Activated naive CD8-positive, alpha-beta T cell treated with anti-CD3 and anti-CD28 coated beads, Interleukin-2, amount 50 U/mL, for 16 hours (primary cell): ENCODE results near the gene MYH14.

Experiments used
- DNase-seq: peaks from one replicate; pipeline ENCODE4 v3.0.0-alpha.2; 2020; ENCODE audit warnings: low read depth, low spot score

Gene MYH14

GRCh38 chr19:50257141-50257540, 53.7 kb downstream of the MYH14 start:
- DNase-seq = no peak

- no peak for DNase-seq
Measured at GRCh38 chr19:50258918-50259372, 55.5 kb downstream of the MYH14 start.

GRCh38 chr19:50261446-50261970, 58.1 kb downstream of the MYH14 start:
- DNase-seq = no peak

- DNase-seq = no peak
Measured at GRCh38 chr19:50263176-50263575, 59.8 kb downstream of the MYH14 start.

- DNase-seq = no peak
Measured at GRCh38 chr19:50264483-50265186, 61.2 kb downstream of the MYH14 start.

GRCh38 chr19:50266041-50266440, 62.6 kb downstream of the MYH14 start:
- no peak for DNase-seq

- DNase-seq = no peak
Measured at GRCh38 chr19:50266896-50267295, 63.5 kb downstream of the MYH14 start.

- no peak for DNase-seq
Measured at GRCh38 chr19:50268041-50268440, 64.6 kb downstream of the MYH14 start.

- DNase-seq = no peak
Measured at GRCh38 chr19:50268501-50268900, 65.1 kb downstream of the MYH14 start.

GRCh38 chr19:50269653-50270052, 66.2 kb downstream of the MYH14 start:
- no peak for DNase-seq

- no peak for DNase-seq
Measured at GRCh38 chr19:50272263-50272897, 69.0 kb downstream of the MYH14 start.

- DNase-seq = no peak
Measured at GRCh38 chr19:50273821-50274220, 70.4 kb downstream of the MYH14 start.

GRCh38 chr19:50275577-50276368, 72.4 kb downstream of the MYH14 start:
- no peak for DNase-seq

GRCh38 chr19:50276370-50277063, 73.1 kb downstream of the MYH14 start:
- DNase-seq = no peak

GRCh38 chr19:50277966-50278580, 74.7 kb downstream of the MYH14 start:
- DNase-seq = no peak

GRCh38 chr19:50280074-50280473, 76.7 kb downstream of the MYH14 start:
- DNase-seq = no peak

- DNase-seq = no peak
Measured at GRCh38 chr19:50280983-50281382, 77.6 kb downstream of the MYH14 start.

GRCh38 chr19:50281491-50281890, 78.1 kb downstream of the MYH14 start:
- no peak for DNase-seq

- DNase-seq = no peak
Measured at GRCh38 chr19:50285833-50286232, 82.4 kb downstream of the MYH14 start.

- no peak for DNase-seq
Measured at GRCh38 chr19:50286443-50286842, 83.0 kb downstream of the MYH14 start.

GRCh38 chr19:50287331-50287730, 83.9 kb downstream of the MYH14 start:
- no peak for DNase-seq
